Ovary (tissue), 9 donors: ENCODE data around the gene EGF. TPM values are rescaled to one million over a fixed set of nuclear protein-coding genes. Genes with fewer than 3 reads are reported as not detected.

Experiments used
- DNase-seq, 5 donors: peaks; one replicate each; pipeline ENCODE4 v3.0.0-alpha.2; 2019 to 2020
- H3K27ac ChIP-seq, 2 donors: fragments of 200-600 bp; one replicate each; pipeline versions ENCODE4 v1.5.1 to v1.8.0; 2019 to 2022
- H3K27me3 ChIP-seq: fragments of 200-600 bp; one replicate; pipeline ENCODE4 v1.8.0; 2022
- H3K36me3 ChIP-seq: fragments of 200-600 bp; sonication (generic); one replicate; pipeline ENCODE4 v1.5.1; 2019
- H3K4me1 ChIP-seq: one replicate; pipeline ENCODE4 v1.8.1; 2013; ENCODE audit warnings: mild to moderate bottlenecking, moderate library complexity; ENCODE audit not compliant: insufficient read depth
- H3K4me3 ChIP-seq: fragments of 200-600 bp; sonication (generic); one replicate; pipeline ENCODE4 v1.5.1; 2017
- H3K9me3 ChIP-seq, 2 donors: fragments of 200-600 bp in 1 of 2; sonication (generic) in 1 of 2; one replicate each; pipeline versions ENCODE4 v1.5.1 to v1.8.1; 2013 to 2019; ENCODE audit warnings: mild to moderate bottlenecking in 1 of 2, moderate library complexity in 1 of 2
- CTCF ChIP-seq, 3 donors: fragments of 450-650 bp in 2 of 3; fragments of 200-600 bp in 1 of 3; IDR thresholded peaks; one replicate each; pipeline versions ENCODE4 v1.5.1 to v1.8.0; 2016 to 2022; ENCODE audit warnings: antibody characterized with exemption in 3 of 3, mild to moderate bottlenecking in 1 of 3
- EP300 ChIP-seq: sonication (generic); formaldehyde crosslinking; IDR thresholded peaks from one replicate; pipeline ENCODE4 v1.6.1; 2017; ENCODE audit warnings: antibody characterized with exemption
- POLR2A ChIP-seq: fragments of 450-650 bp; IDR thresholded peaks from one replicate; pipeline ENCODE4 v1.6.1; 2017; ENCODE audit warnings: antibody characterized with exemption, mild to moderate bottlenecking, moderate library complexity
- WGBS, 3 donors: extraction: QIAGEN DNeasy Blood & Tissue Kit in 1 of 3; methylation state at CpG; one replicate each; pipeline versions ENCODE4 v1.1.5 to v1.1.7; 2013 to 2017; 5-methylcytosine and 5-hydroxymethylcytosine counted together
- intact Hi-C, 4 donors: fragments of 100-400 bp; cut with DNase I; formaldehyde crosslinking; loops; one replicate each; pipeline versions ENCODE4 v1.11.0 to v1.15.1; 2022 to 2023
- polyA plus RNA-seq, 2 donors: library from polyadenylated mRNA; stranded (reverse); fragments of 200-250 nt in 1 of 2; fragments of 350-450 nt in 1 of 2; fragmentation: Illumina TruSeq in 1 of 2; extraction: RNeasy Lipid Tissue Mini Kit (QIAGEN cat#74804) in 1 of 2; gene quantifications; one replicate each; pipeline ENCODE4 v1.2.3, GENCODE V29; 2013 to 2014
- total RNA-seq, 7 donors: library from RNA; depleted of rRNA in 2 of 7; stranded (reverse); fragments of >200 nt in 2 of 7; fragmentation: NEBNext Ultra II Directional in 3 of 7; extraction: Animal tissue kit (Norgen Biotek cat#: 25700) in 3 of 7; gene quantifications; one replicate each; pipeline versions ENCODE4 v1.1.0 to v1.2.4, GENCODE V29; 2016 to 2023
- donor health status: DM: no; HTN: no; CAD: no; lungs with moderate emphysema.
- donor health status: DM: no; HTN: no; CAD: no.
- donor health status: Bipolar disorder and iron deficiency.
- donor health status: DM: yes; HTN: yes; CAD: no.
- donor health status: DM: no; HTN: no; CAD: no.
- donor health status: DM: yes; HTN: yes; CAD: no.

Gene EGF
- total and polyA plus RNA-seq, 9 donors = 0.12 to 0.87 (median 0.30) TPM; not detected in 4

GRCh38 chr4:109966891-109967481 is 54.3 kb downstream of the EGF start:
- H3K27ac ChIP-seq = no peak overlapping the region
- H3K4me1 ChIP-seq = no peaks in the 10 kb centered on the region
- H3K36me3 ChIP-seq = no peaks in the 10 kb centered on the region
- intact Hi-C loops = no loop called here
- H3K27me3 ChIP-seq = no peaks in the 10 kb centered on the region
- H3K9me3 ChIP-seq = no peaks in the 10 kb centered on the region
- WGBS, 3 donors = 76 to 77% (median 77%) methylated on average over 2 of the region's 2 CpGs
- no peak for TF ChIP-seq CTCF (IDR thresholded peaks at IDR 0.05)
- no peak for TF ChIP-seq POLR2A
- TF ChIP-seq EP300 = no peak
- DNase-seq = no peak
- H3K4me3 ChIP-seq = no peak overlapping the region

- H3K36me3 ChIP-seq = no peaks in the 10 kb centered on the region
- no peaks in the 10 kb centered on the region for H3K9me3 ChIP-seq
- H3K4me3 ChIP-seq = no peak overlapping the region
- no peaks in the 10 kb centered on the region for H3K4me1 ChIP-seq
- intact Hi-C loops = no loop called here
- H3K27ac ChIP-seq = no peak overlapping the region
- no peak for DNase-seq
- no peaks in the 10 kb centered on the region for H3K27me3 ChIP-seq
- TF ChIP-seq CTCF (IDR thresholded peaks at IDR 0.05) (no peak), POLR2A (no peak), EP300 (no peak)
- 96 to 98% (median 97%) methylated on average over 5 of the region's 5 CpGs for WGBS, 3 donors
Measured at GRCh38 chr4:109967798-109968520, 55.3 kb downstream of the EGF start.

GRCh38 chr4:109969087-109969486 is 56.4 kb downstream of the EGF start:
- DNase-seq = no peak

GRCh38 chr4:109969919-109970318 is 57.2 kb downstream of the EGF start:
- H3K9me3 ChIP-seq = no peaks in the 10 kb centered on the region
- intact Hi-C loops = loop anchor here in 1 of 4 donors (10.0 kb wide), 1 partner anchor 545 kb away; no protein-coding TSS in a partner anchor
- H3K4me3 ChIP-seq = no peak overlapping the region
- no peak for TF ChIP-seq POLR2A
- TF ChIP-seq CTCF (IDR thresholded peaks at IDR 0.05) = no peak
- TF ChIP-seq EP300 = no peak
- H3K4me1 ChIP-seq = no peaks in the 10 kb centered on the region
- 41 to 48% (median 46%) methylated on average over 6 of the region's 6 CpGs for WGBS, 3 donors
- H3K36me3 ChIP-seq = no peaks in the 10 kb centered on the region
- no peak overlapping the region for H3K27ac ChIP-seq
- no peaks in the 10 kb centered on the region for H3K27me3 ChIP-seq
- DNase-seq = no peak

More at GRCh38 chr4:109969087-109969486, 56.4 kb downstream of the EGF start:
- no peak for TF ChIP-seq EP300
- no peak for TF ChIP-seq CTCF (IDR thresholded peaks at IDR 0.05)
- TF ChIP-seq POLR2A = no peak
- Histone ChIP-seq H3K4me1 (no peaks in the 10 kb centered on the region), H3K4me3 (no peak overlapping the region), H3K27ac (no peak overlapping the region), H3K9me3 (no peaks in the 10 kb centered on the region), H3K36me3 (no peaks in the 10 kb centered on the region), H3K27me3 (no peaks in the 10 kb centered on the region)
- 45 to 55% (median 47%) methylated on average over 3 of the region's 3 CpGs for WGBS, 3 donors
- intact Hi-C loops = no loop called here
